HG03457 (cell line): Measurements from ENCODE around the gene IZUMO3.
"Not testable (repeated sequence)": the region's sequence is repeated elsewhere in the genome, so short reads cannot be mapped to it uniquely, and the experiment has no call there.

Experiments
- ATAC-seq: cut with Tn5 transposase; IDR thresholded peaks from one replicate; pipeline ENCODE4 v1.9.1; 2021; ENCODE audit warnings: moderate number of reproducible peaks; ENCODE audit not compliant: unreplicated experiment

The IZUMO3 gene, protein sequence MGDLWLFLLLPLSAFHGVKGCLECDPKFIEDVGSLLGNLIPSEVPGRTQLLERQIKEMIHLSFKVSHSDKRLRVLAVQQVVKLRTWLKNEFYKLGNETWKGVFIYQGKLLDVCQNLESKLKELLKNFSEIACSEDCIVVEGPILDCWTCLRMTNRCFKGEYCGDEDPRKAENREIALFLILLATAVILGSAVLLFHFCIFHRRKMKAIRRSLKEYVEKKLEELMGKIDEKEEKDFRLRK

DNA sequence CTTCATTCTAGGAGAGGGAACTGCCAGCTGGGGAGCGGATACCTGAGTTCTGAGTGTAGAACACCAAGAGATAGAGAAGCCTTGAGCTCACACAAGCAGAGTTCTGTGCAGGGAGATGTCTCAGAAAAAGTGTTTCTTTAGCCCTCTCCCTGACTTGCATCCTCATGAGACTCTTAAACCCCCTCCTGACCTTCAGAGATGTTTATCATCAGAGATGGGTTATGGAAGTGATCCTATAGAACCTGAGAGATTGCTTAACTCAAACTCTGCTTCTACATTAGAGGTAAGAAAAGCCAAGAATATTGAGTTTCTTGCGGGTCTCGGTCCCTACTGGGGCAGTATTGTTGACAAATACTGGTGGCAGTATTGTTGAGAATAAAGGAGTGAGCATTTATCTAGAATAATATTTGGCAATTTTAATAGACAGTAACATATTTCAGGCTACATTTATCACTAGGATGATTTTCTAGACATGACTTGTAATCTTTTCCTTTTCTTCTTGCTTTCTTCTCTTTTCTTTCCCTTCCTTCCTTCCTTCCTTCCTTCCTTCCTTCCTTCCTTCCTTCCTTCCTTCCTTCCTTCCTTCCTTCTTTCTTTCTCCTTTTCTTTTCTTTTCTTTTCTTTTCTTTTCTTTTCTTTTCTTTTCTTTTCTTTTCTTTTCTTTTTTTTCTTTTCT is at the start of gene IZUMO3:
TSS of gene IZUMO3 (minus strand) at position 51 of the 676 bp plus-strand sequence. CDS start 248 bp downstream, outside the sequence.
- ATAC-seq, result no peak

DNA sequence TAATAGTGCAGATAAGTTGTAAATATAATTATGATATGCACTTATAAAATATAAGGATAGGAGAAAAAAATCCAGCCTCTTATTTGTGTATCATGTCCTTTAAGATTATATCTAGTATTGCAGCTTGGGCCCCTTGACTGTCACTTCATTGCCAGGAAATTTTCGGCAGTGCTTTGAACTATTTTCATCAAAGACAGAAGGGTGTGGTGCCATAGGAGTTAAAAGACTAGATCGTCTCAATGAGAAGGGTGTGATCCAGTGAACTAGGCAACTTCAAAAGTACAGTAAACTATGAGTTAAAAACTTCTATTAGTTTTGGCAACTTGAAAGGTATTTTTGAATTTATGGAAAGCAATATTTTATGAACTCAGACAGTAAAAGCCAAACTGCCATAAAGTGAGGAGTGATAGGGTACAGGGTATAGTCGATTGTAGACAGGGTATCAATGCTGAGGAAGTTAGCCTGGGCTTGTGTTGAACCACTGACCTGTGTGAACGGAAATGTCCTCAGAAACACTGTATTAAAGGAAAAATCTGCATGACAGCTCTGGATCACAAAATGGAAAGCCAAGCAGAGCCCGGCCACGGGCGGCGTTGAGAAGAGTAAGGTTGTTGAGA is 48.6 kb upstream of the IZUMO3 start:
- no peak for ATAC-seq

DNA sequence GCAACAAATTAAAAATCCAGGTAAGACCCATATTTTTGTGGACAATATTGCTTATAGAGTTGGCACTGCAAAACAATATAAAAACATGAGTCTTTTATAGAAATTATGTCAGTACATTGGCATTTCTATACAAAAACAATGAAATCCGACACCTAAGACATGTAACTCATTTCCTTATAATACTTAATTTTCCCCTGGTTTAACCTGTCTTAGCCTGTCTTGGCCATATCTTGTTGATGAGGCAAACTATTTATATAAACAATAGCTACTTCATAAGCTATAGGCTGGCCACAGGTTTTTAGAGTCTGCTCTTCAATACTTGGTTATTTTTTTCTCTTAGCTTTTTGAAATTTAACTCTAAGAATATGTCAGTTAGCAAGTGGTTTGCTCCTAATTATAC is 44.7 kb upstream of the IZUMO3 start:
- no peak for ATAC-seq

DNA sequence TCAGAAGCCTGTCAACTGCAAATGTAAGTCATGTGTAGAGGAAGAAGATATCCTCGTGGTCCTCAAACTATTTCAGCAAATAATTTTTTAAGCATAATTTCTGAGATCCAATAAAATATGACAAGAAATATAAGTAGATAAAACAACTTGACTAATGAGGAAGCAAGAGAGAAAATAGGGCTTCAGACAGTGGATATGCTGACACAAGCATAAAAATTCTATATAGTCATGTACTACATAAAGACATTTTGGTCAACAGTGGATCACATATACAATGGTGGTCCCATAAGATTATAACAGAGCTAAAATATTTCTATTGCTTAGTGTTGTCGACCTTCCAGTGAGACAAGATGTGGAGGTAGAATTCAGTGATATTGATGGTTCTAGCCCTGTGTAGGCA is 42.2 kb upstream of the IZUMO3 start:
- ATAC-seq, result no peak

DNA sequence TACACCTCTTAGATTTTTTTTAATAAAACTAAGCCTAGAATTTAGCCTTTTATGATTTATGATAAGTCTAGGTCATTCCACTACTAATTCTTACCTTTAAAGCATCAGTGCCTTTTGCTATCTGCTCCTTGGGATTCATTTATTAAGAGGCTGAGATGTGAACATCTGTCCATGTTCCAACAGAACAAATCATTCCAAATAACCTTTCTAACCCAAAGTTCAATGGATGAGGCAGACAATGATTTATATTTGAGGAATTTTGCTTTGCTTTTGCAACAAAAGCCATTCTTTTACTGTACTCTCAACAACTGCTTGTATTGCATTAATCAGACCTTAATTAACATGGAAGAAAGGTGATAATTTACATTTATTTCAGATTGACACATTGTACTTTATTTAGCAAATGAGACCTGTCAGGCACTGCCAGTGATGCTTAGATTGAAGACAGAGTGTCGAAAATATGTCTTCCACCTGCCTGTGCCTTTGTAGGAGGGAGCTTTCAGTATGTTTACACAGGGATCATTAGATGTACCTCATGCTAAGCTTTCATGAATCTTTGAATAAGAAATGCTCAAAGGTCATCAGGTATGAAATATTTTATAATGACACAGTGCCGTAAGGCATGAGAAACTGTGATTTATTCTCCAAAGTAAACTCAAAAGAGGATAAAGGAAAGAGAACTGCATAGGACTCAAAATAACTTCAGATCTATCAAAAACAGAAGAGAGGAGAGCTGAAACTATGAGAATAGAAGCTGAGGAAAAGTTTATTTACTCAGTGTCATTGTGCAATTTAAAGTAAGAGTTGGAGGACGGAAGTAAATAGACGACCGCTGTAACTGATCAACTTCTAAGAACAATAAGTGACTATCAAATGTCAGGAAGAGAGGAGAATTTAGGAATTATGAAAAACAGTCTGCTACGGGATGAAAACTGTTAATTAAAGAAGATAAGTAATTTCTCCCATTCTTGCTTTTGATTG is 36.7 kb upstream of the IZUMO3 start:
- no peak for ATAC-seq

DNA sequence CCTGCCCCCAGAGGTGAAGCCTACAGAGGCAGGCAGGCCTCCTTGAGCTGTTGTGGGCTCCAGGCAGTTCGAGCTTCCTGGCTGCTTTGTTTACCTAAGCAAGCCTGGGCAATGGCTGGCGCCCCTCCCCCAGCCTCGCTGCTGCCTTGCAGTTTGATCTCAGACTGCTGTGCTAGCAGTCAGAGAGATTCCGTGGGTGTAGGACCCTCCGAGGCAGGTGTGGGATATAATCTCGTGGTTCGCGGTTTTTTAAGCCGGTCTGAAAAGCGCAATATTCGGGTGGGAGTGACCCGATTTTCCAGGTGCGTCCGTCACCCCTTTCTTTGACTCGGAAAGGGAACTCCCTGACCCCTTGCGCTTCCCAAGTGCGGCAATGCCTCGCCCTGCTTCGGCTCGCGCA is 34.3 kb upstream of the IZUMO3 start:
- not testable (repeated sequence) for ATAC-seq

DNA sequence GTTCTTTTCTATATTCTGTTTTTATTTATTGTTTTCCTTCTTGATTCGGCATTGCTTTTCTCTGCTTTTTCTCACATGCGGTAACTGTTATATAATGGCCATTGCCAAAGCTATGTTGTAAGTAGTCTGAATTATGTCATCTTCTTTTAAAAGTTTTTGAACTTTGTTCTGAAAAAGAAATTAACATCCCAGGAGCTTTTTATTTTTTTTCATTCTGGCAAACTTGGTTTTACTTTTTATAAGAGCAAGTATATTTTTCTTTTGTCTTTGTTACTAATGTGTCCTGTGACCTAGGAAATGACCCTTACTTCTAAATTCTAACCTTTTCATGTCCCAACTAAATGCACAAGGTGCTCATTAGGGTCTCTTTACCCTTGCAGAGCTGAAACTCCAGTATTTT is 26.7 kb upstream of the IZUMO3 start:
- ATAC-seq, result no peak

DNA sequence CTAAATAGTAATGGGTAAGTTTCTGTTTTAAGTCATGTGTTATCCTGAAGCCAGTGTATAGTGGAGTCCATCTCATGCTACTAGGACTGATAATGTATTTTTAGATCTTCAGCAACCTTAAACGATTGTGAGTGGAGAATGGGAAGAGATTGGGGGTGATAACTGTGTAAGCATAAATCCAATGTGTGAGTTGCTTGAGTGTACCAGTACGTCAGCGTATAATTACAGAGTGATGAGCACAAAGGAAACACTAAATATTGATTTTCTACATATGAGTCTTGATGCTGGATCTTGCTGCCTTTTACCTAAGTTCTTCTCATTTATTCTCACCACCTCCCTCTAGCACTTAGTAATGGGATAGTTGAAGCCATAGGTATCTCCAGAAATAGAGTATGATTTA is 16.3 kb upstream of the IZUMO3 start:
- ATAC-seq, result no peak

DNA sequence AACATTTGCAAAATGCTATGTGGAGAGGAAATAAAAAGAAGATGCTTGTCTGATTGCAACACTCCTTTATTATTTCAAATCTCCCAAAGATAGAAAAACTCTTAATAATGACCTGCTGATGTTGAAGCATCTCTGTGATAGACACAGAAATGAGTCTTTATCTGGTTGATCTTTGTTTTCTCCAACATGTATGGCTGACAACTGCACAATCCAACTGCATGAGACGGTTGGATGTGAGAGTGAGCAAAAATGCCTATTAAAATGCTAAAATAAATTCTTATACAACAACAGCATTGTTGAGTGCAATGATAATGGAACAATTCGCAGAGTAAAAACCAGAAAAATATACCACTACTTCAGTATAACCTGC is 7.5 kb upstream of the IZUMO3 start:
- ATAC-seq, result no peak

DNA sequence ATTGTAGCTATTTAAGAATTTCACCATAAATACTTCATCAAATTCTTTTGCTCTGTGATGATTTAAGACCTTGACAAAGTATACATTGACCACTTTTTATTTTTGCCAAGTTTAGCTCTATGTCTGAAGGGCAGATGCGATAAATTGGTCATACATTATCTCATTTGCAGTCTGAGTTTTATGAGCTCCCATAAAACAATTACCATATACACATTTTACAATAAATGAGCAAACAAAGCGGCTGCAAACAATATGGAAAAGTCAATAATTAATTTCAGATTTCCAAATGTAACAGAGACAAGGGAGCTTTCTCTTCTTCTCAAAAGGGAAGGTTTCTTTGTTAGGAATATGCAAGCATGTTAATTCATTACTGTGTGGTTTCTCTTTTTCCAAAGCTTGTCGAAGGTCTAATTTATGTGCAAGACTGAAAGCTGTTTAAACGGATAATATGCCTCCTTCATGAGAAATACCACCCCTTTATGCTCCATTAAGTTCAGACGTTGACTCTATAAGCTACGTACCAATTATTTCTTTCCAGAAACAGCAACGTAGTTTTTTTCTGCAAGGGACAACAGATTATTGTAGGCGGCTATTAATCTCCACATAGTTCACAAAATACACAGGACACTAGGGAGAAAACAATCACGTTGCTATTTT is 7.0 kb upstream of the IZUMO3 start:
- ATAC-seq, result no peak

DNA sequence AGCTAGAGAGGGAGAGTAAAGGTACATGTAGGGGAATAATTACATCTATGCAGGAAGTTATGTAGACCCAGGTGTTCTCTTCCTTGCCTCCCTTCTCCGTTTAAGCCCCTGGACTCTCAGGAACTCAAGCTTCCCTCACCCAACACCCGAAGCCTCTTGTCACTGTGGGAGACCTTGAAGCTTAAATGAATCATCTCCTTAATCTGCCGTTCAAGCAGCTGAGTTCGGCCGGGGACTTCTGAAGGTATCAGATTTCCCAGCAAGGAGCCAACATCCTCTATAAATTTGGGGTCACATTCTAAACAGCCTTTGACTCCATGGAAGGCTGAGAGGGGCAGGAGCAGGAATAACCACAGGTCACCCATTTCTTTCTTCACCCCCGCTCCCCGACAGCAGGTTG is 412 bp downstream of the IZUMO3 start:
- no peak for ATAC-seq

DNA sequence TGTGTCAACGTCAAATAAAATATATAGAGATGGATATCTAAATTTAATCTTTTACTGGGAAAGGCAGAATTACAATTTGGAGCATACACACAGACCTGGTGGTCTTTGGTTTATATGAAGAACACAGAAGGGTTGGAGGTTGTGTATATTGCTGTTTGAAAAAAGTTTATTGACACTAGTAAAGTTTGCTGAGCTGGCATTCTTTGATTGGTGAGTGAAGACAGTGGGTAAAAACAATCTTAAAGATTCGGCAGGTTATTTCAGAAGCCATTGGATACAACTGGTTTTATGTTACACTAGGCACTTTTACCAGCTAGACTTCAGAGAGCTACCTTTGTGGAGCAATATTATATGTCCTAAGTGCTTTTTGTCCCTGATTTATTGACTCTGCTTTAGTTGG is 27.2 kb downstream of the IZUMO3 start:
- ATAC-seq, result no peak

DNA sequence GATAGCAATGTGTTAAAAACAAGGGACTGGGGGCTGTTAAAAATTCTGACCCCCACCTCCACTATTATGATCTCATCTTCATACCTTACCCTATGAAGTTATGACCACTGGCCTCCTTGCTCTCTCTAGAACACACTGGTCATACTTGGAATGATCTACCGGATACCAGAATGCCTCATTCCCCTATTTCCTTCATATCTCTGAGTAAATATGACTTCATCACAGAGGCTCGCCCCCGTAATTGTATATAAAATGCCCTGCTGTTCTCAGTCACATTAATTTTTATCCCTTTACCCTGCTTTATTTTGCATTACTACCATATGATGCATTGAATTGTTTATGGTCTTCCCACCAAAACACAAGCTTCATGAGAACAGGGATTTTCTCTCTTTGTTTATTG is 29.2 kb downstream of the IZUMO3 start:
- no peak for ATAC-seq

DNA sequence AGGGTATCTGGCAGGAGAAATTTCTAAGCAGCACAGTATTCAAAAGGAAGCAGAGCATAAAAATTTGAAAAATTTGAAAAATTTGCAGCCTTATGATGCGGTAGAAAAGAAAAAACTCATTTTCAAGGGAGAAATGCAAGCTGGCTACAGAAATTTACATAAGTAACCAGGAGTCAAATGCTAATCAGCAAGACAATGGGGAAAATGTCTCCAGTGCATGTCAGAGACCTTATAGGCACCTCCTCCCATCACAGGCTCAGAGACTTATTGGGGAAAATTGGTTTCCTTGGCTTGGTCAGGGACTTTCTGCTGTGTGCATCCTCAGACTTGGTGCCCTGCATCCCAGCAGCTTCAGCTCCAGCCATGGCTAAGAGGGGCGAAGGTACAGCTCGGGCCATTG is 35.8 kb downstream of the IZUMO3 start:
- no peak for ATAC-seq

DNA sequence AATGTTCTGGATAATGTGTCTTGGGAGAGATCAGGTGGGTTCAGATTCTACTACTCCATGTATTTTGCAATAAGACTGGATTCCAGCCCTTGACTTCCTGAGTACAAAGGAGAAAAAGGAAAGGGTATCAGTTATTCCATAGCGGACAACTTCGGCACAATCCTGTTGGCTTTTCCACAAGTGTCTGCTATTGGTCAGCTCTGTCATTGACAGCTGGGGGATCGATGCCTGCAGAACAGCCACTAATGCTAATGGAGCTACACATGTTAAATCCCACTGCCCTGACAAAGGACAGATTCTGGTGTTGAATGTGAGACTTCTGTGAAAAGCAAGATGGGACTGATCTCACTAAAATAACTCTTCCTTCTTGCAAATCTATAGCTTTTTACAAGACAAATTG is 41.2 kb downstream of the IZUMO3 start:
- no peak for ATAC-seq

DNA sequence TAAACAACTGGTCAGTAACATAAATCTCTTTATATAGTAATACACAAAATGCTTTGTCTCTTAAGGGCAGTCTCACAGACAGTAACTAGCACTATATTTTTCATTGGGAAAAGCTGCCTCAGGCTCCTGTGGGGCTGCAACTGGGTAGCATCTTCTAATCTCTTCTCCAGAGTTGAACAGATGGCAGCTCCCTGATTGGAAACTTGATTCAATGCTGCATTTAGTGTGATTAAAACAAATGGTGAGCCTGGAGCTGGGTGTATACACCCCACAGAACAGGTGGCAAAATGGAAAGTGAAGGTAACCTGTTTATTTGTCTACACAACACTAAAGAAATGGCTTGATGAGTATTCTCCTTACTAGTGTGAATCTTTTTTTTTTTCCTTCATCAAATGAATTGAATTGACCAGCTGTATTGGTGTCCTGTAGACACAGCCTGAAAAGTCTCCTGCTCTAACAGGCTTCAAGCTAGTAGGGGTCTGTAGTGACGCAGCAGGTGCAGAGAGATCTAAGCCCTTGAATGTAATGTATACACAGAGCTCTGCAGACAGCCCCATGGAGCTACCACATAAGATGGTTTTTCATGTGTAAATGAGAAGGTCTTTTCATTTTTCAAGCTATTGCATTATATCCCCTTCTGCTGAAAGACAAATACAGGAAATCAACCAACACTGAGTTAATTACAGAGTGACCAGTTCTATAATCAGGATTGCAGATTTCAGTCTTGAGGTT is 43.3 kb downstream of the IZUMO3 start:
- no peak for ATAC-seq

DNA sequence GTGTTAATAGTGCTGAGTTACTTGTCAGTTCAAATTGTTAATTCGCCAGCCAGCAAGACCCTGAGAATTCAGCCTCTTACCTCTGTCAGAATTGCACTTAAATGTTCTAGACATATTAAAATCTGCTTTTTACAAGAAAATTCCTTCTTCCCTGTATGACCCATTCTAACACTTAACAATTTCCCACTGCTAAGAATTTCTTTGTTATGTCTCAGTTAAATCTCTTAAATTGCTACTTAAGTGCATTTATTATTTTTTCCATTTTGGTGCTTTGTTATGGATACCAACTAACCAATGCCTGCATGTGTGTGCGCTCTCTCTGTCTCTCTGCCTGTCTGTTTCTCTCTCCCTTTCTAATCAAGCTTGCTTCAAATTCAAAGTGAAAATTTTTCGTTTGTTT is 44.9 kb downstream of the IZUMO3 start:
- no peak for ATAC-seq

DNA sequence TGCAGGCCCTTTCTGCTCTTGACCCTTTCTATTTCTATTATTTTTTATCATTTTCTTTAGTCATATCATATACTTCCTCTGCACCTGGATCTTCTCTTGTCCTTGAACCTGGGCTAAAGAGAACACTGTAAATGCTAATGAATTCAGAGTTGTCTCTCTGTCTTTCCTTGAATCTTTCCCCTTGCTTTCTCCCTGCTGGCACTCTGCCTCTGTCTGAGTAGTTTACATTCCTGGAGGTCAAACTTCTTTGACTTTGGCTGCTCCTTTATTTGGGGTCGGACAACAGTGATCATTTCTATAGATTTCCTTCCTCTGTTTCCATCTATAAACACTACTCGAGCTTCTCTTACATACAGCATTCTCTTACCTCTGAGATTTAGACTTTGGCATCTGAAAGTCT is 47.1 kb downstream of the IZUMO3 start:
- ATAC-seq, result no peak

DNA sequence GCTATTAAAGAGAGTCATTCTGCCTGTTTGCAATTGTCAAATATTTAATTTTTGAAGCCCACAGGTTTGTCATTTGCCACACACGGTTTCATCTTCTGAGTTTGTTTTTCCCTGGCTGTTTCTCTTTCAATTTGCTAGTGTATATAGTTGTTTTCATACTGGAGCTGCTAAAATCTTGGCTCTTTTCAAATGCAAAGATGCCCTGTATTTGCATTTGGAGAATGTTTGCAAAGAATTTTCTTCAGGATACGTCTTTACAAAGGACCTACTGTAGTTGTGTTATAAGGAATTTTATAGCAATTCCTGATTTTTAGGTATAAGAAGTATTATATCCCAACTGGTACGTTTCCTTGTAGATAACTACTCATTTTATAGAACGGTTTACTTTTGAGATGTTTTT is 48.0 kb downstream of the IZUMO3 start:
- no peak for ATAC-seq
